BLaER1 treated with 17β-estradiol and CSF1 and Interleukin-3, amounts not matched to agents 10 nM and 100 nM (cell line): ENCODE measurements around the gene ACTN1.

Experiments
- H3K27ac ChIP-seq, 11 experiments: shearing (Covaris generic); formaldehyde crosslinking; 2 replicates each; pipeline ENCODE4 v1.8.1; 2022
- H3K27me3 ChIP-seq, 11 experiments: shearing (Covaris generic); formaldehyde crosslinking; 2 replicates each; pipeline ENCODE4 v1.8.1; 2022
- H3K36me3 ChIP-seq, 11 experiments: shearing (Covaris generic); formaldehyde crosslinking; 2 replicates each; pipeline ENCODE4 v1.8.1; 2022
- H3K4me1 ChIP-seq, 10 experiments: shearing (Covaris generic); formaldehyde crosslinking; 2 replicates each; pipeline ENCODE4 v1.8.1; 2022
- H3K4me2 ChIP-seq, 11 experiments: shearing (Covaris generic); formaldehyde crosslinking; 2 replicates each; pipeline ENCODE4 v1.8.1; 2022
- H3K4me3 ChIP-seq, 10 experiments: shearing (Covaris generic); formaldehyde crosslinking; 2 replicates each; pipeline ENCODE4 v1.8.1; 2022
- H3K9ac ChIP-seq, 11 experiments: shearing (Covaris generic); formaldehyde crosslinking; 2 replicates each; pipeline ENCODE4 v1.8.1; 2022
- H3K9me3 ChIP-seq, 11 experiments: shearing (Covaris generic); formaldehyde crosslinking; replicated peaks in 1 of 11; 2 replicates each; pipeline ENCODE4 v1.8.1; 2022
- H4K20me1 ChIP-seq, 11 experiments: shearing (Covaris generic); formaldehyde crosslinking; 2 replicates each; pipeline ENCODE4 v1.8.1; 2022
- Cebpa-rat ChIP-seq, 11 experiments: shearing (Covaris generic); IDR thresholded peaks; 2 replicates each; pipeline ENCODE4 v1.8.1; 2022

Gene ACTN1

DNA sequence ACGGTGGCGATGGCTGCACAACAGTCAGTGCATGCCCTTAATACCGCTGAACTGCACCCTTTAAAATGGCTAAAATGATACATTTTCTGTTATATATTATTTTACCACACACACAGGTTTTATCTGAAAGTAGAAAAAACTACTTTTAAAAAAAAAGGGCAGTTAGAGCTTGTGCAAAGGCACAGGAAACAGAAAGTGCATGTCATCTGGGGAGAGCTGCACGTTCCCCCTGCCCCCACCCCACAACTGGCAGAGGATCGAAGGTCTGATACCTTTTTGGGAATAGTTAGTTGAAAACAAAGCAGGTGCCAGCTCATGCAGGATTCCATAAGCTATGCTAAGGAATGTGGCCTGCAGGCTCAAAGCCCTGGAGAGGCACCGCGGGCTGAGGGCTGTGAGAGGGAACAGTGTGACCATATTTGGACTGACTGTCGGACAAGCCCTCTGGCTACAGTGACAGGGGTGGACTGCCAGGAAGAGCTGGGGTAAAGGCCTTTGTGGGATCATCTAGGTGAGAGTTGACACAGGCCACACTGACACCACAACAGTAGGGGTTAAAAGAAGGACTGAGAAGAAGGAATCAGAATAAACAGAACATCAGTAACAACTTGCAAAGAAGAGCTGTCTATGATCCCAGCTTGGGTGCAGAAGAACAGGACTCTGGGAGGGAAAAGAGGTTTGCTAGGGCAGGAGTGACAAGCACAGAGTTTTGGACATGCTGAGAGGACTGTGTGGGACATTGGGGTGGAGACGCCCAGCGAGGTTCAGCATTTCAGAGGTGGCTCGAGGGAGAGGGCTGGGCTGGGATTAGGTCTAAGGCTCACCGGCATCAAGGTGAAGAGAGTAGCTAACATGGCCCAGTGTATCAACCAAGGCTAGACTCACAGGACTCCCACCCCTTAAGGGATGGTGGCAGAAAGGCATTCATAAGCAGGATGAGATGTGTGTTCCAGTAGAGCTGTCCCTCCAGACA is 54.6 kb downstream of the ACTN1 start:
- no peak overlapping the region for H3K4me3 ChIP-seq
- no peak overlapping the region for H3K27ac ChIP-seq
- peaks cover 66 to 83% (median 81%) of the 10 kb centered on the region in 11 experiments for H3K36me3 ChIP-seq

DNA sequence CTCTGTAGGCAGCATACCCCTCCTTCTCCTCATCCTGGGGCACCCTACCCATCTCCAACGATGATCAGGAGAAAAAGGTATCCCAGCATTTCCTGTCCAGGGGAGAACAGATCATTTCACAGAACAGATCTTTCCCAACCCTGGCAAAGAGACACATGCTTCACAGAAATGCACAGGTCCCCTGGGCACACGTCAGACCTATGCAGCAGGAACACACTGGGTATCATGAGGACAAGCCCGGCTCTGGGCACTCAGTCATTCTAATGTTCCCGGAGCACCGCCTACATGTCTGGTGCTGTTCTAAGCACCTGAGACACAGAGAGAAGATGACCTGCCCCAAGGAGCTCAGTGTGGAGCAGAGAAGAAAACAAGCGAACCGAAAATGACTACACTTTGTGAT is 56.2 kb downstream of the ACTN1 start:
- H3K4me1 ChIP-seq, result peaks cover 14 to 43% (median 23%) of the 10 kb centered on the region in 10 experiments
- TF ChIP-seq Cebpa-rat (IDR thresholded peaks at IDR 0.05), result no peak
- H3K4me3 ChIP-seq, result no peak overlapping the region
- H3K36me3 ChIP-seq, result peaks cover 80 to 98% (median 97%) of the 10 kb centered on the region in 11 experiments
- H4K20me1 ChIP-seq, result peaks cover 0 to 89% (median 53%) of the 10 kb centered on the region in 11 experiments; a peak in 20 of 22 replicates
- H3K27ac ChIP-seq, result no peak overlapping the region
- no peak overlapping the region for H3K9ac ChIP-seq
- no peaks in the 10 kb centered on the region for H3K27me3 ChIP-seq
- peaks cover 19 to 27% (median 24%) of the 10 kb centered on the region in 11 experiments for H3K9me3 ChIP-seq
- H3K4me2 ChIP-seq, result no peak overlapping the region

More for the DNA sequence above, 54.6 kb downstream of the ACTN1 start:
- peak overlapping the region in 8 of 11 experiments; percentile 1 to 37 (median 14); a peak in 7 of 22 replicates for H3K4me2 ChIP-seq
- H3K9me3 ChIP-seq, result peaks cover 19 to 27% (median 24%) of the 10 kb centered on the region in 11 experiments
- TF ChIP-seq Cebpa-rat (IDR thresholded peaks at IDR 0.05), result no peak
- peaks cover 24 to 48% (median 35%) of the 10 kb centered on the region in 10 experiments for H3K4me1 ChIP-seq
- no peak overlapping the region for H3K9ac ChIP-seq
- H4K20me1 ChIP-seq, result peaks cover 9 to 96% (median 66%) of the 10 kb centered on the region in 11 experiments; a peak in 20 of 22 replicates
- H3K27me3 ChIP-seq, result no peaks in the 10 kb centered on the region

DNA sequence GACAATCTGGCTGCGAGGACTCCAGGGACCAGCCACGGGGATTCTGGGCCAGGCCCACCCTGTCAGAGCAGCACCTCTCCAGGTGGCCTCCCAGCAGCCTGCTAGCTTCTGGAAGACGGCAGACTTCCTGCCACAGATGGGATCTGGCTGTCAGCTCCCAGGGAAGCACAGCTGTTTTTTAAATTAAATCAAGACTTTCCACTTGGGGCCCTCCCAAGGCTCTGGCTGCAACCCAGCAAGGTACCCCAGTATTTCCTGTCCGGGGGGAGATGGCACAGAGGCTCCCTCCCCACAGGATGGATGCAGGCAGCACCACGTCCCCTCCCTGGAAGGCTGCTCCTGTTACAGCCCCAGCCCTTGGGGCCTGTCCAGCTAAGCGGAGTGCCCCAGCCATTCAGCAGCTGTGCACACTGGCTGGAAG is 56.9 kb downstream of the ACTN1 start:
- peaks cover 15 to 22% (median 19%) of the 10 kb centered on the region in 11 experiments for H3K9me3 ChIP-seq
- no peak overlapping the region for H3K4me2 ChIP-seq
- peaks cover 86 to 100% (median 99%) of the 10 kb centered on the region in 11 experiments for H3K36me3 ChIP-seq
- H3K4me3 ChIP-seq, result no peak overlapping the region
- no peaks in the 10 kb centered on the region for H3K27me3 ChIP-seq
- peaks cover 0 to 91% (median 59%) of the 10 kb centered on the region in 11 experiments; a peak in 20 of 22 replicates for H4K20me1 ChIP-seq
- no peak overlapping the region for H3K27ac ChIP-seq
- H3K4me1 ChIP-seq, result peaks cover 12 to 42% (median 22%) of the 10 kb centered on the region in 10 experiments
- H3K9ac ChIP-seq, result peak overlapping the region in 1 of 11 experiments; percentile 14; a peak in 2 of 22 replicates
- no peak for TF ChIP-seq Cebpa-rat (IDR thresholded peaks at IDR 0.05)

DNA sequence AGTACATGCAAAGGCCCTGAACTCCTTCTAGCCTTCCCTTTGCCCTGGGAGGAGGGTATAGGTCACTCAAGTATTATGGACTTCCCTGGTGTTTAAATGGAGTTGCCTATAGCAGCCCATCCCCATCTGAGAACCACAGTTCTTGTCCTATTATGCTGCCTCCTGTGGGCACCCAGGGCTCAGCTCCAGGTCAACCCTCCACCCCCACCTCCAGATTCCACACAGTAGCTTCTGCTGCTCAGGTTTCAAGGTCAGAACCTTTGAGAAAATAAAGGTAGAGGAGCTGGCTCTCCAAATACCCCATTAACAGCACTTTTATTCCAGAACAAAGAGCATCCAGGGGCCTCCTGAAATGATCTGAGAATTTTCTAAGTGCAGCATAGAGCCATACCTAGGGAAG is 57.4 kb downstream of the ACTN1 start:
- Histone ChIP-seq H3K27ac (no peak overlapping the region), H3K9ac (peak overlapping the region in 1 of 11 experiments; percentile 14; a peak in 1 of 22 replicates), H3K4me2 (no peak overlapping the region), H3K4me1 (peaks cover 11 to 47% (median 25%) of the 10 kb centered on the region in 10 experiments), H3K9me3 (peaks cover 10 to 17% (median 14%) of the 10 kb centered on the region in 11 experiments), H3K27me3 (no peaks in the 10 kb centered on the region), H3K4me3 (no peak overlapping the region), H3K36me3 (peaks cover 86 to 100% (median 99%) of the 10 kb centered on the region in 11 experiments), H4K20me1 (peaks cover 0 to 96% (median 64%) of the 10 kb centered on the region in 11 experiments; a peak in 20 of 22 replicates)
- no peak for TF ChIP-seq Cebpa-rat (IDR thresholded peaks at IDR 0.05)

DNA sequence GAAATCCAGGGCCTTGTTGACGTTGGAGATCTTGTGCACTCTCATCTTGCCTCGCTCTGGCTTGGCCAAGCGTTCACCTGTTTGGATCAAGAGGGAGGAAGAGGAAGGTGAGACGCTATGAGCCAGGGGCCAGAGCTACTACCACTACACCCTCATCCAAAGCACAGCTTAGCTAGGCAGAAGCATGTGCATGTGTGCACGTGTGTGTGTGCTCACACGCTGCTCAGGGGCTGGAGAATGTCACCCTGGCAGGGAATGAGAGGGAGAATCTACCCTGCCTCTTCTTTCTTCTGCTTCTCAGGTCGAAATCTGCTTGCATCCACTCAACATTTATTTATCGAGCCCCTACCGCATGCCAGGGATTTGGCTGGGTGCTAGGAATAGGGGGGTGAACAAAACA is 58.1 kb downstream of the ACTN1 start:
- Histone ChIP-seq H3K4me2 (no peak overlapping the region), H3K27me3 (no peaks in the 10 kb centered on the region), H3K4me3 (no peak overlapping the region), H4K20me1 (peaks cover 0 to 97% (median 70%) of the 10 kb centered on the region in 11 experiments; a peak in 20 of 22 replicates), H3K27ac (no peak overlapping the region), H3K36me3 (peaks cover 82 to 100% (median 97%) of the 10 kb centered on the region in 11 experiments), H3K4me1 (peaks cover 11 to 53% (median 31%) of the 10 kb centered on the region in 10 experiments), H3K9ac (no peak overlapping the region), H3K9me3 (peaks cover 4 to 11% (median 9%) of the 10 kb centered on the region in 11 experiments; a peak in 21 of 22 replicates)
- no peak for TF ChIP-seq Cebpa-rat (IDR thresholded peaks at IDR 0.05)

DNA sequence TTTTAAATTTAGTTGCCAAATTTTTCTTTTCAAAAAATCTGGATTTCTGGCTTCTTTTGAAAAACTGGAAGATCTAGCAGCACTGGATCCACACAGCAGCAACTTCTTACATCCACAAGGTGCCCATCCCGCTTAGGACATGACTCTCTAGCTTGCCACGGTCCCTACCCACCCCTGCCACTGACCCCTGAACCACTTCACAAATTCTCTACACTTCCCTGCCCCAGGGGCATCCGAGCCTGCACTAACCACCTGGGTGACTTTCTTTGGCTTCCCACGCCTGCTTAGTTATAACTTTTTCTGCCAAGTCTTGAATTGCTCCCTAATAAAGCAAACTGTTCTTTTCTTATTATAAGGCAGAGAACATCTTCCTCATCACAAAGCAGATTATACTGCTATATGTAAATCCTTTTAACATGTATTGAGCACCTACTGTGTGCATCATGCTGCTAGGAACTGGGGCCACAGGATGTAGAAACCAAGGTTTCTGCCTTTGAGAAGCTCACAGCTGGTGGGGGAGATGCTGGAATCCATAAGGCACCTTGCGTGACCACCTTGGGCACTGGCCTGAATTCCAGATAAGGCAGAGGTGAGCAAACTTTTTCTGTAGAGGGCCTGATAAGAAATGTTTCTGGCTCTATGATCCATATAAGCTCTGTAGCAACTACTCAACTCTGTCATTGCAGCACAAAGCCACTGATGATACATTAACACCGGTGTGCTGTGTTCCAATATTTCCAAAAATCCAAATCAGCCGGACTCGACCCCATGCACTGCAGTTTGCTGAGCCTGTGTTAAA is 59.8 kb downstream of the ACTN1 start:
- H3K27ac ChIP-seq, result no peak overlapping the region
- H3K4me1 ChIP-seq, result peaks cover 13 to 42% (median 29%) of the 10 kb centered on the region in 10 experiments
- no peaks in the 10 kb centered on the region for H3K27me3 ChIP-seq
- H3K36me3 ChIP-seq, result peaks cover 82 to 100% (median 96%) of the 10 kb centered on the region in 11 experiments
- TF ChIP-seq Cebpa-rat (IDR thresholded peaks at IDR 0.05), result no peak
- H3K4me2 ChIP-seq, result 0 out of 22 replicates have a peak overlapping the region, but pooled peaks of 2 of the 11 experiments have one; percentile 14 to 42
- H3K4me3 ChIP-seq, result no peak overlapping the region
- peaks cover 0 to 97% (median 65%) of the 10 kb centered on the region in 11 experiments; a peak in 20 of 22 replicates for H4K20me1 ChIP-seq
- no peak overlapping the region; a peak in 1 of 22 replicates for H3K9ac ChIP-seq
- peaks cover 0 to 14% (median 9%) of the 10 kb centered on the region in 11 experiments; a peak in 15 of 22 replicates for H3K9me3 ChIP-seq

DNA sequence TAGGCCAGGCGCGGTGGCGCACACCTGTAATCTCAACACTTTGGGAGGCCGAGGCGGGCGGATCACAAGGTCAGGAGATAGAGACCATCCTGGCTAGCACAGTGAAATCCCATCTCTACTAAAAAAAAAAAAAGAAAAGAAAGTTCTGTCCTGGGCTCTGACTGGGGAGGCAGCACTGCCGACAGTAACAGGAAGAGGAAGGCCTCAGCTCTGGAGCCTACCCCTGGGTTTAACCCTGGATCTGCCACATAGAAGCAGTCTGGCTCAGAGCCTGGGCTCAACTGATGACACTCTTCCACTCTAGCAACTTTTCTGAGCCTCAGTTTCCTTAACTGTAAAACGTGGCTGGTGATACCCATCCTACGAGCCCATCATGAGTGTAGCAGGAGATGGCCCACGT is 60.5 kb downstream of the ACTN1 start:
- H3K27ac ChIP-seq, result no peak overlapping the region
- H3K9me3 ChIP-seq, result peaks cover 0 to 14% (median 9%) of the 10 kb centered on the region in 11 experiments; a peak in 15 of 22 replicates
- no peak for TF ChIP-seq Cebpa-rat (IDR thresholded peaks at IDR 0.05)
- peak overlapping the region in 2 of 11 experiments; percentile 14 to 42; a peak in 2 of 22 replicates for H3K4me2 ChIP-seq
- H3K4me3 ChIP-seq, result no peak overlapping the region
- peaks cover 76 to 100% (median 94%) of the 10 kb centered on the region in 11 experiments for H3K36me3 ChIP-seq
- H3K27me3 ChIP-seq, result no peaks in the 10 kb centered on the region
- peaks cover 20 to 41% (median 23%) of the 10 kb centered on the region in 10 experiments for H3K4me1 ChIP-seq
- peak overlapping the region in 1 of 11 experiments; percentile 1; a peak in 1 of 22 replicates for H3K9ac ChIP-seq
- H4K20me1 ChIP-seq, result peaks cover 0 to 95% (median 65%) of the 10 kb centered on the region in 11 experiments; a peak in 20 of 22 replicates

DNA sequence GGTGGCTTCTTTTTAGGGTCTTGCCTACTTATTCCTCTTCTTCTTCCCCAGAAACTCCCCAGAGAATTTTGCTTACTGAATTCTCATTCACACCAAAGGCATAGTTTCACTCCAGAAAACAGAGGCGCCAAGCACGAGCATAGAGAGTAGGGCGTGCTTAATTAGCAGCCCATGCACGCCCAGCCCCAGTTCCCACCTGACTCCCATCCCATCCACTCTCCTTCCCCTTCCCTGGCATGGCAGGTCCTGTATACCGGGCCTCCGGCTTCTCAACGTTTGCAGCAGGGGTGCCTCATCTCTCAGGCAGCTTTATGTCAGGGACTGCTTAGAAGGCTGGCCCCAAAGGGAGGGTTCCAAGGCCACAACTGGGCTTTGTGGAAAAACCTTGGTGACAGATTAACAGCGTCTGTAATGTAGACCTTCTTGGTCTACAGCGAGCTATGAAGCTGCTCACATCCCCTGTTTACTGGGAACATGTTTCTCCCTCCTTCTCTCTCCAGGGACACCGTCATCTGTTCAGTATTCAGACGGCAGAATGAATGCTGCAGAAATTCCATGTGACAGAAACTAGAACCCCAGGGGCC is 62.7 kb downstream of the ACTN1 start:
- Histone ChIP-seq H3K27ac (no peak overlapping the region), H3K9ac (peak overlapping the region in 1 of 11 experiments; percentile 30; a peak in 2 of 22 replicates), H3K4me1 (peaks cover 19 to 35% (median 22%) of the 10 kb centered on the region in 10 experiments), H3K4me2 (peak overlapping the region in 7 of 11 experiments; percentile 1 to 71 (median 48); a peak in 12 of 22 replicates), H3K36me3 (peaks cover 61 to 93% (median 82%) of the 10 kb centered on the region in 11 experiments), H4K20me1 (peaks cover 0 to 94% (median 63%) of the 10 kb centered on the region in 11 experiments; a peak in 21 of 22 replicates), H3K9me3 (peaks cover 0 to 14% (median 9%) of the 10 kb centered on the region in 11 experiments; a peak in 15 of 22 replicates), H3K4me3 (no peak overlapping the region), H3K27me3 (no peaks in the 10 kb centered on the region)
- no peak for TF ChIP-seq Cebpa-rat (IDR thresholded peaks at IDR 0.05)
